ENCODE data around the gene CHMP2A. TPM values are rescaled to one million over a fixed set of nuclear protein-coding genes. Genes with fewer than 3 reads are reported as not detected.

Gene CHMP2A
- total and polyA plus RNA-seq, 2 of the 8 experiments (the other 6 are each of a cell fraction or from before 2014, with no cell fraction given): 70.0 to 132 TPM

- Histone ChIP-seq H3K9ac (replicated peaks in 1 of 4; ENCODE audit: extremely low read depth in 1 of 4, low read depth in 3 of 4, low read length in 3 of 4) (0 out of 7 replicates have a peak overlapping the region, but pooled peaks of 1 of the 4 experiments have one; percentile 4), H2BK120ac (replicated peaks; ENCODE audit: low read depth, low read length) (no peak overlapping the region), H2BK5ac (ENCODE audit: low read depth, low read length) (no peak overlapping the region), H3K79me2 (ENCODE audit: control insufficient read depth in 1 of 2, insufficient read depth in 2 of 2, low read length in 2 of 2) (peaks cover 0 to 15% of the 10 kb centered on the region in 2 experiments; a peak in 1 of 4 replicates), H2BK15ac (ENCODE audit: low read length) (no peak overlapping the region), H2BK12ac (ENCODE audit: low read depth, low read length) (no peak overlapping the region), H4K20me1 (replicated peaks in 1 of 2; ENCODE audit: control insufficient read depth in 1 of 2, insufficient read depth in 2 of 2, low read length in 2 of 2) (peaks cover 2 to 9% of the 10 kb centered on the region in 2 experiments), H3K79me1 (ENCODE audit: low read depth, low read length) (peaks cover 2% of the 10 kb centered on the region; the same call in 1 of the 2 replicates), H2AK5ac (ENCODE audit: low read depth, low read length) (no peak overlapping the region), H2BK20ac (ENCODE audit: low read length) (no peak overlapping the region), H3K23ac (ENCODE audit: insufficient read length) (no peak overlapping the region), H3K9me3 (ENCODE audit: insufficient read depth in 2 of 2, low read depth in 1 of 2, low read length in 1 of 2) (no peaks in the 10 kb centered on the region), H3K4ac (replicated peaks; ENCODE audit: insufficient read length, low read depth, low read length) (no peak overlapping the region), H4K5ac (ENCODE audit: insufficient read length, low read depth, low read length) (no peak overlapping the region), H3K4me2 (ENCODE audit: insufficient read depth in 1 of 2, low read depth in 2 of 2, low read length in 2 of 2) (peak overlapping the region; percentile 25 to 67; a peak in 2 of 4 replicates), H3K27me3 (replicated peaks in 1 of 4; ENCODE audit: control insufficient read depth in 3 of 4, extremely low read depth in 1 of 4, insufficient read depth in 3 of 4, low read length in 3 of 4) (no peaks in the 10 kb centered on the region; a peak in 1 of 7 replicates), H3K4me1 (replicated peaks in 1 of 4; ENCODE audit: control insufficient read depth in 3 of 4, insufficient read depth in 4 of 4, low read length in 3 of 4) (peaks cover 0 to 16% (median 11%) of the 10 kb centered on the region in 4 experiments; a peak in 6 of 7 replicates), H3K4me3 (ENCODE audit: extremely low read depth in 1 of 4, insufficient read depth in 2 of 4, low read depth in 3 of 4, low read length in 4 of 4) (0 out of 8 replicates have a peak overlapping the region, but pooled peaks of 1 of the 4 experiments have one; percentile 13), H3K27ac (ENCODE audit: low read depth, low read length) (no peak overlapping the region; the same call in 1 of the 2 replicates), H3K56ac (replicated peaks; ENCODE audit: insufficient read length, low read depth, low read length) (no peak overlapping the region), H3K36me3 (ENCODE audit: control insufficient read depth in 2 of 4, insufficient read depth in 4 of 4, low read length in 3 of 4) (peaks cover 0 to 7% (median 2%) of the 10 kb centered on the region in 4 experiments; a peak in 2 of 8 replicates), H3K23me2 (ENCODE audit: low read depth, low read length) (peaks cover 7% of the 10 kb centered on the region), H3K14ac (ENCODE audit: insufficient read length) (no peak overlapping the region), H2AFZ (ENCODE audit: low read length) (no peak overlapping the region), H3K18ac (ENCODE audit: extremely low read depth, low read length) (no peak overlapping the region), H4K91ac (replicated peaks; ENCODE audit: insufficient read length, low read length) (no peak overlapping the region), H4K8ac (ENCODE audit: extremely low read depth, insufficient read depth, low read length) (no peak overlapping the region)
- POLR2A ChIA-PET (ENCODE audit: partially characterized antibody): interaction anchor here (0.7 to 21.3 kb wide), 8 partner anchors 10 to 134 kb away, joined by 3 to 650 read pairs (median 35); partner anchors contain the start of genes CHMP2A, RPS5, TRIM28 and UBE2M
- TF ChIP-seq ATF2 (IDR thresholded peaks at IDR 0.05; ENCODE audit: low read length): no peak
- no peak for TF ChIP-seq KDM4A (IDR thresholded peaks at IDR 0.05; ENCODE audit: low read depth, low read length, severe bottlenecking)
- TF ChIP-seq HDAC2 (IDR thresholded peaks at IDR 0.05; ENCODE audit: borderline replicate concordance in 1 of 2, low read depth in 2 of 2, low read length in 2 of 2): no peak
- TF ChIP-seq USF2 (IDR thresholded peaks at IDR 0.05; ENCODE audit: low read length): no peak
- TF ChIP-seq TEAD4 (IDR thresholded peaks at IDR 0.05; ENCODE audit: low read depth, low read length): no peak
- no peak for TF ChIP-seq RAD21 (IDR thresholded peaks at IDR 0.05 in 1 of 2, conservative IDR thresholded peaks at IDR 0.05 in 1 of 2; ENCODE audit: low read depth in 2 of 2, low read length in 2 of 2)
- no peak for TF ChIP-seq HDAC6 (IDR thresholded peaks at IDR 0.05; ENCODE audit: low read depth, low read length)
- TF ChIP-seq SIN3A (conservative IDR thresholded peaks at IDR 0.05 in 1 of 2, IDR thresholded peaks at IDR 0.05 in 1 of 2; ENCODE audit: low read depth in 1 of 2, low read length in 2 of 2): no peak
- no peak for FAIRE-seq
- WGBS, 2 experiments (ENCODE audit: extremely low coverage in 1 of 2, insufficient coverage in 1 of 2, insufficient read length in 1 of 2, insufficient replicate concordance in 2 of 2, low coverage in 1 of 2, low lambda C conversion rate in 2 of 2, missing lambda C conversion rate in 1 of 2): 82% methylated on average over 4 of the region's 4 CpGs; no CpG with 5 or more reads in 1 of the 2 experiments
- CTCF ChIA-PET (ENCODE audit: partially characterized antibody): interaction anchor here (0.6 to 3.8 kb wide), 7 partner anchors 14 to 669 kb away, joined by 3 to 35 read pairs (median 18); partner anchors contain the start of genes CHMP2A and UBE2M
- DNase-seq (ENCODE audit: low read depth in 1 of 2, low spot score in 2 of 2): no peak
Observed at GRCh38 chr19:58521651-58522050, 33.3 kb downstream of the CHMP2A start.

All from H1 (cell line).